ENCODE measurements around the gene CADM2. TPM values are rescaled to one million over a fixed set of nuclear protein-coding genes. Genes with fewer than 3 reads are reported as not detected.
"Not testable (repeated sequence)": the region's sequence is repeated elsewhere in the genome, so short reads cannot be mapped to it uniquely, and the experiment has no call there.

Gene CADM2
- total and polyA plus RNA-seq, 2 donors (not counting 3 experiments of a cell fraction or from before 2014, with no cell fraction given) = not detected

GRCh38 chr3:85110393-85110792 is 151.6 kb downstream of the CADM2 start:
- H3K27ac ChIP-seq (ENCODE audit: insufficient read depth, low read depth, low read length) = no peak overlapping the region
- ChIA-PET POLR2A (no interaction called here), CTCF (no interaction called here)
- no peak overlapping the region for H3K4me3 ChIP-seq (replicated peaks in 1 of 3; ENCODE audit: insufficient read depth in 1 of 3, low read depth in 1 of 3, low read length in 3 of 3)
- no peaks in the 10 kb centered on the region for H3K27me3 ChIP-seq (ENCODE audit: control insufficient read depth in 2 of 2, insufficient read depth in 2 of 2, low read length in 2 of 2)
- H3K36me3 ChIP-seq (ENCODE audit: control insufficient read depth in 2 of 2, extremely low read depth in 1 of 2, insufficient read depth in 2 of 2, low read length in 2 of 2) = no peaks in the 10 kb centered on the region
- BruUV-seq (replicated peaks) = no TSS peak
- intact Hi-C loops (cut with micrococcal nuclease) = no loop called here
- no peak for DNase-seq (ENCODE audit: low read depth, low spot score)
- FAIRE-seq = no peak
- no peaks in the 10 kb centered on the region for H4K20me1 ChIP-seq (replicated peaks; ENCODE audit: control insufficient read depth, extremely low read depth, insufficient read depth, low read length)
- H3K9me3 ChIP-seq (replicated peaks; ENCODE audit: control insufficient read depth, insufficient read depth, low read length) = no peaks in the 10 kb centered on the region
- H3K9ac ChIP-seq (replicated peaks; ENCODE audit: extremely low read depth, insufficient read depth, low read length) = no peak overlapping the region
- no peak overlapping the region for H2AFZ ChIP-seq (ENCODE audit: low read depth, low read length)
- no peaks in the 10 kb centered on the region for H3K79me2 ChIP-seq (ENCODE audit: control insufficient read depth, insufficient read depth, low read length)
- no peak overlapping the region for H3K4me2 ChIP-seq (ENCODE audit: insufficient read depth, low read length)
- TF ChIP-seq GATA2 (IDR thresholded peaks at IDR 0.05; ENCODE audit: insufficient read depth, insufficient read length, low read depth, low read length) = no peak
- no peak for TF ChIP-seq JUN (IDR thresholded peaks at IDR 0.05; ENCODE audit: borderline replicate concordance, insufficient read depth, insufficient read length, low read depth)
- dilution Hi-C loops (cut with MboI; ENCODE audit: extremely low pct_ligation_motif_present, low sequenced_read_pairs) = no loop called here
- no peaks in the 10 kb centered on the region for H3K4me1 ChIP-seq (ENCODE audit: control insufficient read depth, extremely low read depth, insufficient read depth, low read length)
- H3K9me1 ChIP-seq (replicated peaks; ENCODE audit: control insufficient read depth, extremely low read depth, insufficient read depth, low read length) = no peaks in the 10 kb centered on the region

GRCh38 chr3:85120879-85121278 is 162.1 kb downstream of the CADM2 start:
- Histone ChIP-seq H3K27me3 (ENCODE audit: control insufficient read depth in 2 of 2, insufficient read depth in 2 of 2, low read length in 2 of 2) (no peaks in the 10 kb centered on the region), H3K4me1 (ENCODE audit: control insufficient read depth, extremely low read depth, insufficient read depth, low read length) (no peaks in the 10 kb centered on the region), H3K4me2 (ENCODE audit: insufficient read depth, low read length) (no peak overlapping the region), H3K27ac (ENCODE audit: insufficient read depth, low read depth, low read length) (no peak overlapping the region), H4K20me1 (replicated peaks; ENCODE audit: control insufficient read depth, extremely low read depth, insufficient read depth, low read length) (no peaks in the 10 kb centered on the region), H3K4me3 (replicated peaks in 1 of 3; ENCODE audit: insufficient read depth in 1 of 3, low read depth in 1 of 3, low read length in 3 of 3) (no peak overlapping the region), H3K79me2 (ENCODE audit: control insufficient read depth, insufficient read depth, low read length) (no peaks in the 10 kb centered on the region), H3K9me3 (replicated peaks; ENCODE audit: control insufficient read depth, insufficient read depth, low read length) (no peaks in the 10 kb centered on the region), H3K9ac (replicated peaks; ENCODE audit: extremely low read depth, insufficient read depth, low read length) (no peak overlapping the region), H2AFZ (ENCODE audit: low read depth, low read length) (no peak overlapping the region), H3K9me1 (replicated peaks; ENCODE audit: control insufficient read depth, extremely low read depth, insufficient read depth, low read length) (no peaks in the 10 kb centered on the region), H3K36me3 (ENCODE audit: control insufficient read depth in 2 of 2, extremely low read depth in 1 of 2, insufficient read depth in 2 of 2, low read length in 2 of 2) (no peaks in the 10 kb centered on the region)
- POLR2A ChIA-PET = no interaction called here
- dilution Hi-C loops (cut with MboI; ENCODE audit: extremely low pct_ligation_motif_present, low sequenced_read_pairs) = no loop called here
- no peak for TF ChIP-seq FOS (IDR thresholded peaks at IDR 0.05; ENCODE audit: borderline replicate concordance, insufficient read depth, low read length)
- TF ChIP-seq, protein P1, sequence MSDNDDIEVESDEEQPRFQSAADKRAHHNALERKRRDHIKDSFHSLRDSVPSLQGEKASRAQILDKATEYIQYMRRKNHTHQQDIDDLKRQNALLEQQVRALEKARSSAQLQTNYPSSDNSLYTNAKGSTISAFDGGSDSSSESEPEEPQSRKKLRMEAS (IDR thresholded peaks at IDR 0.05; ENCODE audit: insufficient read depth, insufficient read length) = no peak
- TF ChIP-seq POLR2A (IDR thresholded peaks at IDR 0.05; ENCODE audit: low read depth, low read length) = no peak
- TF ChIP-seq EZH2 (IDR thresholded peaks at IDR 0.05; ENCODE audit: borderline replicate concordance, low read depth, low read length, severe bottlenecking) = no peak
- no peak for TF ChIP-seq JUN (IDR thresholded peaks at IDR 0.05; ENCODE audit: borderline replicate concordance, insufficient read depth, insufficient read length, low read depth)
- no peak for TF ChIP-seq POLR2AphosphoS5 (IDR thresholded peaks at IDR 0.05; ENCODE audit: insufficient read depth, low read depth, low read length)
- intact Hi-C loops (cut with micrococcal nuclease) = no loop called here
- DNase-seq (ENCODE audit: low read depth, low spot score) (no peak), FAIRE-seq (no peak)
- no TSS peak for BruUV-seq (replicated peaks)
- CTCF ChIA-PET = no interaction called here

DNA sequence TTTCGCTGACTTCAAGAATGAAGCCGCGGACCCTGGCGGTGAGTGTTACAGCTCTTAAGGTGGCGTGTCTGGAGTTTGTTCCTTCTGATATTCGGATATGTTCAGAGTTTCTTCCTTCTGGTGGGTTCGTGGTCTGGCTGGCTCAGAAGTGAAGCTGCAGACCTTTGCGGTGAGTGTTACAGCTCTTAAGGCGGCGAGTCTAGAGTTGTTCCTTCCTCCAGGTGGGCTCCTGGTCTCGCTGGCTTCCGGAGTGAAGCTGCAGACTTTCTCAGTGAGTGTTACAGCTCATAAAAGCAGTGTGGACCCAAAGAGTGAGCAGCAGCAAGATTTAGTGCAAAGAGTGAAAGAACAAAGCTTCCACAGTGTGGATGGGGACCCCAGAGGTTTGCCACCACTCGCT is 174.1 kb downstream of the CADM2 start:
- POLR2A ChIA-PET; BruUV-seq (replicated peaks); intact Hi-C loops (cut with micrococcal nuclease); H3K4me2 ChIP-seq (ENCODE audit: insufficient read depth, low read length); H3K9ac ChIP-seq (replicated peaks; ENCODE audit: extremely low read depth, insufficient read depth, low read length); H3K27me3 ChIP-seq (ENCODE audit: control insufficient read depth in 2 of 2, insufficient read depth in 2 of 2, low read length in 2 of 2); H3K4me1 ChIP-seq (ENCODE audit: control insufficient read depth, extremely low read depth, insufficient read depth, low read length); H3K27ac ChIP-seq (ENCODE audit: insufficient read depth, low read depth, low read length); H3K79me2 ChIP-seq (ENCODE audit: control insufficient read depth, insufficient read depth, low read length); H3K9me3 ChIP-seq (replicated peaks; ENCODE audit: control insufficient read depth, insufficient read depth, low read length); H3K4me3 ChIP-seq (replicated peaks in 1 of 3; ENCODE audit: insufficient read depth in 1 of 3, low read depth in 1 of 3, low read length in 3 of 3); dilution Hi-C loops (cut with MboI; ENCODE audit: extremely low pct_ligation_motif_present, low sequenced_read_pairs); H3K9me1 ChIP-seq (replicated peaks; ENCODE audit: control insufficient read depth, extremely low read depth, insufficient read depth, low read length); DNase-seq (ENCODE audit: low read depth, low spot score); CTCF ChIA-PET; H4K20me1 ChIP-seq (replicated peaks; ENCODE audit: control insufficient read depth, extremely low read depth, insufficient read depth, low read length); H3K36me3 ChIP-seq (ENCODE audit: control insufficient read depth in 2 of 2, extremely low read depth in 1 of 2, insufficient read depth in 2 of 2, low read length in 2 of 2); H2AFZ ChIP-seq (ENCODE audit: low read depth, low read length); FAIRE-seq: not testable (repeated sequence)
